ENCODE measurements around the gene RPUSD2.
"Not testable (repeated sequence)": the region's sequence is repeated elsewhere in the genome, so short reads cannot be mapped to it uniquely, and the experiment has no call there.

Gene RPUSD2

DNA sequence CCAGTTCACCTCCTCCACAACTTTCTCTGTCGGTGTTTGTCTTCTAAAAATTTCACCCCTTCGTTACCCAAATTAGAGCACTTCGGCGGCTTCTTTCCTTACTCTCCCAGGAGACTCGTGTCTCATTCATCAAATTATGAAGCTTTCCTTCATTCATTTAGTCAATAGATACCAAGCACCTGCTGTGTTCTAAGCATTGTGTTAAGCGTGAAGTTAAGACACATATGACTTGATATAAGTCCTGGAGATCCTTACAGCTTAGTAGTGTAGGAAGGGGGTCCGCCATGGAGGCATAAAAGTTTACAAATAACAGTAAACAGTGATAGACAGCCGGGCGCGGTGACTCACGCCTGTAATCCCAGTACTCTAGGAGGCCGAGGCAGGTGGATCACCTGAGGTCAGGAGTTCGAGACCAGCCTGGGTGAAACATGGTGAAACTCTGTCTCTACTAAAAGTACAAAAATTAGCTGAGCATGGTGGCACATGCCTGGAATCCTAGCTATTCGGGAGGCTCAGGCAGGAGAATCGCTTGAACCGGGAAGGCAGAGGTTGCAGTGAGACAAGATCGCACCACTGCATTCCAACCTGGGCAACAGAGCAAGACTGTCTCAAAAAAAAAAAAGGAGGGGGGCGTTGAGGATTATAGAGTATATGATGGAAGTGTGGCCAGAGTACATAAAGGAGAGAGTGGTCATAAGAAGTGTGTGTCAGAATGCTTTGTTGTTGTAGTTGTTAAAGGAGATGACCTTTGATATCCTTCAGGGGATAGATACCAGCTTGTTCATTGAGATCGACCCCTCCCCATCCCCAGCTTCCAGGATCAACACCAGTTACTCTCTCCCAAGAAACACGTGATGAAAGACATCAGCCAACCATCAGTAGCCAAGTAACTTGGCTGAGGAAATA lies 3.5 kb upstream of the RPUSD2 start:
- no peak for DNase-seq

- DNase-seq: no peak
These were observed 2.0 kb upstream of the RPUSD2 start for GRCh38 chr15:40567111-40567510.

GRCh38 chr15:40575113-40575512 lies 6.0 kb downstream of the RPUSD2 start:
- no peak for DNase-seq

DNA sequence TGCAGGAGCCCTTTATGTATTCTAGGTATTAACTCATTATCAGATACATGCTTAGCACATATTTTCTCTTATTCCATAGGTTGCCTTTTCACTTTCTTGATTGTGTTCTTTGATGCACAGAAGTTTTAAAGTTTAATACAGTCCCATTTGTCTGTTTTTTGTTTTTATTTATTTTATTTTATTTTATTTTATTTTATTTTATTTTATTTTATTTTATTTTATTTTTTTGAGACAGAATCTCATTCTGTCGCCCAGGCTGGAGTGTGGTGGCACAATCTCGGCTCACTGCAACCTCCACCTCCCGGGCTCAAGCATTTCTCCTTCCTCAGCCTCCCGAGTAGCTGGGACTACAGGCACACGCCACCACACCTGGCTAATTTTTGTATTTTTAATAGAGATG lies 7.8 kb downstream of the RPUSD2 start:
- not testable (repeated sequence) for DNase-seq

DNA sequence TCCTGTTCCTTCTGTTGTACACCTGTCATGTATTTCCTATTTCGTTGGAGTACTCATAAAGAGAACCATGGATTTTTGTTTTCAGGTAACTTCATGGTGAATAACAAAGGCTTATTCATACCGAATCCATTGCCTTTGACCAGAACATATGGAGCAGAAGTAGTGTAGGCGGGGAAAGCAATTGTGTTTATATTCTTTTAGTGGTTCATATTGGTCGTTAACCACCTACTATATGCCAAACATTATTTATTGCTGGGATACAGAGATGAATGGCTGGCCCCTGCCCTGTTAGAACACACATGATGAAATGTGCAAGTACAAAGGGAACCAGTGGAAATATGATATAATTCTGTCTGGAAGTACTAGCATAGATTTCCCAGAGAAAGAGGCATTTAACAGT lies 9.8 kb downstream of the RPUSD2 start:
- DNase-seq: no peak

DNA sequence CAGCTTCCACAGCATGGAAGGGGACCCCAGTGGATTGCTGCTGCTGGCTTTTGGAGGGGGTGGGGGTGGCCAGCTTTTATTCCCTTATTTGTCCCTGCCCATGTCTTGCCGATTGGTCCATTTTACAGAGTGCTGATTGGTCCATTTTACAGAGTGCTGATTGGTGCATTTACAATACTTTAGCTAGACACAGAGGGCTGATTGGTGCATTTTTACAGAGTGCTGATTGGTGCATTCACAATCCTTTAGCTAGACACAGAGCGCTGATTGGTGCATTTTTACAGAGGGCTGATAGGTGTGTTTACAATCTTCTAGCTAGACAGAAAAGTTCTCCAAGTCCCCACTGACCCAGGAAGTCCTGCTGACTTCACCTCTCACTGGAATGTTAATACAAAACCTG lies 12.7 kb downstream of the RPUSD2 start:
- DNase-seq: not testable (repeated sequence)

DNA sequence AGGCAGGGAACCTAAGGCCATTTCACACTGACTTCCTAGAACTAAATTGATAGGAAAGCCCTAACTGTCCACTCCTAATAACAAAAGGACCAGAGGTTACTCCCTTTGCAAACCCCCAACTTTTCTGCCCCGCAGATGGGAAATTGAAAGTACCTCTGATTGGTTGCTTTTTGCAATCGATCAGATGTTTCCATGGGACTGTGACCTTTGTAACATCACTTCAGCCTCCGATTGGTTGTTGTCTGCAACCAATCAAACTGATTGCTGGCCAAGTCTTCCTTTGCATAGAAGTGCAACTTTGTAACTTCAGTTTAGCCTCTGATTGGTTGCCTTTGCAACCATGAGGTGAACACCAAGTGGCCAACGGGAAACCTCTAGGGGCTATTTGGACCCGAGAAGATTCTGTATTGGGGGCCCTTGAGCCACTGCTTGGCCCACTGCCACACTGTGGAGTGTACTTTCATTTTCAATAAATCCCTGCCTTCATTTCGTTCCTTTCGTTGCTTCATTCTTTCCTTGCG lies 13.7 kb downstream of the RPUSD2 start:
- no peak for DNase-seq

GRCh38 chr15:40584191-40584590 lies 15.1 kb downstream of the RPUSD2 start:
- DNase-seq: no peak

GRCh38 chr15:40590667-40591050 lies 21.6 kb downstream of the RPUSD2 start:
- DNase-seq: no peak

GRCh38 chr15:40591389-40591788 lies 22.3 kb downstream of the RPUSD2 start:
- no peak for DNase-seq

- no peak for DNase-seq
These were observed 24.1 kb downstream of the RPUSD2 start for GRCh38 chr15:40593165-40593564.

- DNase-seq: no peak
These were observed 24.7 kb downstream of the RPUSD2 start, which contains the start of gene KNL1 for GRCh38 chr15:40593588-40594428. Gene KNL1, plus strand, starts transcription at chr15:40594249. Its CDS starts 8,683 bp downstream, at chr15:40602932.

DNA sequence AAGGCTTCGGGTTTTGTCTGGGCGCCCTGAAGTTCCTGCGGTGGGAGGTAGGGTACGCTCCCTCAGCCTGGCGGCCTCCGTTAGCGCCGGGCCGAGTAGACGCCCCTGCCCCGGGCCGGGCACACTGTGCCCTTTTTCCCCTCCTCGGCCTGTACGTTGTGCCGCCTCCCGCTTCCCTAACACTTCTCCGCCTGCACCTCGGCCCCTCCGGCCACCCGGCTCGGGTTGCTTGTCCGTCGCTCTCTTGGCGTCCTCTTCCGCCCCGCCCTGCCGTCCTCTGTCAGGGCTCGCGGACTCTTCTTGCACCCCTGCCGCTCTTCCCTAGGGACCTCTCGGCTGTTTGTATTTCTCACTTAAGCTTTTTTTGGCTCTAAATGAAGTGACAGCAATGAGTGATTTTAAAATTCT lies 25.3 kb downstream of the RPUSD2 start:
- DNase-seq: no peak

- DNase-seq: no peak
These were observed 26.1 kb downstream of the RPUSD2 start for GRCh38 chr15:40595219-40595618.

DNA sequence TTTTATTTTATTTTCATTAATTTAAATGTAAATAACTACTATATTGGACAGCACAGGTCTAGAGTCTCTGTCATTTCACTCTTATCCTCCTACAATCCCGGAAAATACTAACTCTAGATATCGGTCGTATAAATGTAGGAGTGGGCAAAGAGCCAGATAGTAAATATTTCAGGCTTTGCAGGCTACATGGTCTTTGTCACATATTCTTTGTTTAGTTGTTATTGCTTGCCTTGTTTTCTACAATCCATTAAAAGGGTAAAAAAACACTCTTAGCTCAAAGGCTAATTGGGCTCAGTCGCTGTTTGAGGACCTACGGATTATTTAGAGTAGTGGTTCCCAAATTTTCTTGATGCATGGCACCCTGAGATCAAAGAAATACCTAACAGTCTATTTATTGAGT lies 26.7 kb downstream of the RPUSD2 start:
- no peak for DNase-seq

- DNase-seq: no peak
These were observed 27.9 kb downstream of the RPUSD2 start for GRCh38 chr15:40597024-40597423.

DNA sequence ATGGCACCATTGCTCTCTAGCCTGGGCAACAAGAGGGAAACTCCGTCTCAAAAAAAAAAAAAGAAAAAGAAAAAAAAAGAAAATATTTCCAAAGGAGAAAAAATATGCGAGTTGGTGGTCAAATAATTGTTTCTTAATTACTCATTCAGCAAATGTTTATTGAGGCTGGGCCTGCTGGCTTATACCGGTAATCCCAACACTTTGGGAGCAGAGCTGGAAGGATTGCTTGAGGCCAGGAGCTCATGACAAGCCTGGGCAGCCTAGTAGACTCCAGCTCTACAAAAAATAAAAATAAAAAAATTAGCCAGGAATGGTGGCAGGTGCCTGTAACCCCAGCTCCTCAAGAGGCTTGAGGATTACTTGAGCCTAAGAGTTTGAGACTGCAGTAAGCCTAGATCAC lies 29.0 kb downstream of the RPUSD2 start:
- DNase-seq: no peak

DNA sequence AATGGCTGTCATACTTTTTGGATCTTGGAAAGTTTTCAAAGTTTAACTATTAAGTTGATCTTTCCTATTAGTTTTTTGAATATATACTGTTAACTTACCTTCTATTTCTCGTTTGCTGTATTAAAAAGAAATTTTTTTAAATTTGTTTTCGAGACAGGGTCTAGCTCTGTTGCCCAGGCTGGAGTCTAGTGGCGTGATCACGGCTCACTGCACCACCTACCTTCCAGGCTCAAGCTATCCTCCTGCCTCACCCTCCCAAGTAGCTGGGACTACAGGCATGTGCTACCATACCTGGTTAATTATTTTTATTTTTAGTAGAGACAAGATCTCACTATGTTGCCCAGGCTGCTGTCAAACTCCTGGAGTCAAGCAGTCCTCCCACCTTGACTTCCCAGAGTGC lies 29.6 kb downstream of the RPUSD2 start:
- DNase-seq: no peak

GRCh38 chr15:40600956-40601355 lies 31.9 kb downstream of the RPUSD2 start:
- no peak for DNase-seq

DNA sequence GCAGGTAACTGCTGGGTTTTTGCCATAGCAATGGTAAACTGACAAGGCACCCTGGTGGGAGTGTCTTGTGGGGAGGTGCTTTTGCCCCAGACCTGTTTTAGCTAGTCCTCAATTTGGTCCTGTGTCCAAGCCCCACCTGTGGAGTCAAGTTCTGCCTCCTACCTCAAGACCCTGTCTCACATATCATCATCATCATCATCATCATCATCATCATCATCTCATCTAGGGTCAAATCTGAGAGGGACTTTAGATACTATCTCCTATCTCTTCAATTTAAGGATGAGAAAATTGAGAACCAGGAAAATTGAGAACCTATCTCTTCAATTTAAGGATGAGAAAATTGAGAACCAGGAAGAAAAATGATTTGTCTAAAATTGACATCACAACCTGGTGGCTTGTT lies 34.8 kb downstream of the RPUSD2 start:
- no peak for DNase-seq

DNA sequence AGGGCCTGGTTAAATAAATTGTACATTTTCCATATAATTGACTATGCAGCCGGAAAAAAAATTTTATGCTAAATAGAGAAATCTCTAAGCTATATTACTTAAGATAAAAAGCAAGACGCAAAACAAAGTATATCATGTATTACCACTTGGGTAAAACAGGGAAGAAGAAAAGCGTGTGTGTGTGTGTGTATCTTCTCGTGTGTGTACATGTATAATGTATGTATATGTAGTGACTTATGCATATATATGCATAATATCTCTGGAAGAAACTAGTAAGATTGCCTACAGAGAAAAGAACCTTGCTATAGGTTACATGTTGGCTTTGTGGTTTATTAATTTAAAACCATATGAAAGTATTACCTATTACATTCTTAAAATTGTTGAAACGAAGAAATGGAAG lies 44.0 kb downstream of the RPUSD2 start:
- no peak for DNase-seq

DNA sequence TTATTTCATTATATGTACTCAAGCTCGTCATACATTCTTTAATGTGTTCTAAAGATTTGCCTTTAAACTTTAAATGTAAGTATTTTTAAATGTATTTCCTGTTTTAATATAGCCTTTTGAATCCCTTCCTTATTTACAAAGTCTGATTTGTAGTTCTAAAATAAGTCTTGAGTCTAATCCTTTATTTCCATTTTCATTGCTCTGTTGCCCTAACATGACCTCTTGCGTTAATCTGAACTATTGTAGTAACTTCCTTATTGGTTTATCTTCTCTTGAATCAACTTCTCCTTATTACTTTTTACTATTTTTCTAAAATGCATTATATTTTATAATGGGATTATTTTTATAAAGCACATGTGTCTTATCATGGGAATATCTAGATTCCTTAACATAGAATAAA lies 48.9 kb downstream of the RPUSD2 start:
- DNase-seq: no peak

DNA sequence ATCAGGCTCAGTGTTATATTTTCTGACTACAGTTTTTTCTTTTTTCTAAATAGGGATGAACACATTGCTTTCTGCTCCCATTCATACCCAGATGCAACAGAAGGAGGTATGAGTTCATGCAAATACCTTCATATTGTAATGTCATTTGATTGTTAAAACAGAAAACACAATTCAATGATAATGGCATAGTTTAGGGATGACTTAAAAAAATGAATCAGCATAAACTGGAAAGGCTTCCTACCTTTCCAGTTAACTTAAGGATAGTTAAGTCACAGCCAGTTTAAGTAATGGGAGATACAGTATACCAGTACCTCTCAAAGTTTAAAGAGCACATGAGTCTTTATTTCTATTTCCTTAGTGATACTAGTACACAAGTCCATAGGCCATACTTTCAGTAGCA lies 49.8 kb downstream of the RPUSD2 start:
- no peak for DNase-seq

- DNase-seq: no peak
These were observed 54.3 kb downstream of the RPUSD2 start for GRCh38 chr15:40623361-40623760.
